Activated T-helper 17 cell treated with anti-CD3 and anti-CD28 coated beads, Interleukin-2, amount 50 U/mL, for 72 hours (primary cell): Measurements from ENCODE around the gene PLCB4. TPM values are rescaled to one million over a fixed set of nuclear protein-coding genes. Genes with fewer than 3 reads are reported as not detected.

Experiments
- ATAC-seq: fragments of 150-1000 bp; cut with Tn5 transposase; replicated peaks from 2 replicates; pipeline ENCODE4 v1.10.0; 2021; ENCODE audit warnings: mild to moderate bottlenecking, moderate library complexity
- H3K27ac Mint-ChIP-seq: one replicate; pipeline ENCODE4 v1.8.0; 2022; ENCODE audit warnings: mixed read lengths
- H3K27me3 Mint-ChIP-seq: one replicate; pipeline ENCODE4 v1.8.0; 2022; ENCODE audit warnings: mixed read lengths
- H3K36me3 Mint-ChIP-seq: one replicate; pipeline ENCODE4 v1.8.0; 2022; ENCODE audit warnings: low read depth, mild to moderate bottlenecking, mixed read lengths
- H3K4me1 Mint-ChIP-seq: one replicate; pipeline ENCODE4 v1.8.0; 2022; ENCODE audit warnings: mixed read lengths
- H3K4me3 Mint-ChIP-seq: one replicate; pipeline ENCODE4 v1.8.0; 2022; ENCODE audit warnings: mild to moderate bottlenecking, mixed read lengths
- H3K9me3 Mint-ChIP-seq: one replicate; pipeline ENCODE4 v1.8.0; 2022; ENCODE audit warnings: mixed read lengths
- total RNA-seq, 2 donors: library from RNA; stranded (reverse); gene quantifications; one replicate each; pipeline ENCODE4 v1.2.3, GENCODE V29; 2022

Gene PLCB4
- total RNA-seq, 2 donors from 2014 or later = not detected

GRCh38 chr20:9409352-9409751 lies 340.5 kb downstream of the PLCB4 start:
- Mint-ChIP-seq H3K27ac (no peak overlapping the region), H3K27me3 (no peaks in the 10 kb centered on the region), H3K4me3 (no peak overlapping the region), H3K4me1 (no peaks in the 10 kb centered on the region), H3K9me3 (no peaks in the 10 kb centered on the region), H3K36me3 (no peaks in the 10 kb centered on the region)
- no peak for ATAC-seq

- no peak overlapping the region for H3K27ac Mint-ChIP-seq
- H3K27me3 Mint-ChIP-seq = no peaks in the 10 kb centered on the region
- no peaks in the 10 kb centered on the region for H3K9me3 Mint-ChIP-seq
- ATAC-seq = no peak
- no peaks in the 10 kb centered on the region for H3K4me1 Mint-ChIP-seq
- H3K4me3 Mint-ChIP-seq = no peak overlapping the region
- no peaks in the 10 kb centered on the region for H3K36me3 Mint-ChIP-seq
These were observed 341.1 kb downstream of the PLCB4 start for GRCh38 chr20:9409981-9410380.

- H3K27me3 Mint-ChIP-seq = no peaks in the 10 kb centered on the region
- no peaks in the 10 kb centered on the region for H3K4me1 Mint-ChIP-seq
- no peak overlapping the region for H3K27ac Mint-ChIP-seq
- no peaks in the 10 kb centered on the region for H3K36me3 Mint-ChIP-seq
- ATAC-seq = no peak
- no peak overlapping the region for H3K4me3 Mint-ChIP-seq
- no peaks in the 10 kb centered on the region for H3K9me3 Mint-ChIP-seq
These were observed 342.9 kb downstream of the PLCB4 start for GRCh38 chr20:9411833-9412232.

GRCh38 chr20:9412309-9412708 lies 343.4 kb downstream of the PLCB4 start:
- Mint-ChIP-seq H3K4me3 (no peak overlapping the region), H3K36me3 (no peaks in the 10 kb centered on the region), H3K4me1 (no peaks in the 10 kb centered on the region), H3K27me3 (no peaks in the 10 kb centered on the region), H3K27ac (no peak overlapping the region), H3K9me3 (no peaks in the 10 kb centered on the region)
- no peak for ATAC-seq

- no peaks in the 10 kb centered on the region for H3K36me3 Mint-ChIP-seq
- H3K27ac Mint-ChIP-seq = no peak overlapping the region
- no peak overlapping the region for H3K4me3 Mint-ChIP-seq
- no peaks in the 10 kb centered on the region for H3K9me3 Mint-ChIP-seq
- H3K4me1 Mint-ChIP-seq = no peaks in the 10 kb centered on the region
- no peaks in the 10 kb centered on the region for H3K27me3 Mint-ChIP-seq
- no peak for ATAC-seq
These were observed 344.1 kb downstream of the PLCB4 start for GRCh38 chr20:9413001-9413400.

- no peaks in the 10 kb centered on the region for H3K27me3 Mint-ChIP-seq
- H3K9me3 Mint-ChIP-seq = no peaks in the 10 kb centered on the region
- H3K36me3 Mint-ChIP-seq = no peaks in the 10 kb centered on the region
- H3K4me3 Mint-ChIP-seq = no peak overlapping the region
- no peaks in the 10 kb centered on the region for H3K4me1 Mint-ChIP-seq
- no peak overlapping the region for H3K27ac Mint-ChIP-seq
- no peak for ATAC-seq
These were observed 346.5 kb downstream of the PLCB4 start for GRCh38 chr20:9415426-9415825.

- Mint-ChIP-seq H3K27me3 (no peaks in the 10 kb centered on the region), H3K4me1 (no peaks in the 10 kb centered on the region), H3K4me3 (no peak overlapping the region), H3K9me3 (no peaks in the 10 kb centered on the region), H3K27ac (no peak overlapping the region), H3K36me3 (no peaks in the 10 kb centered on the region)
- no peak for ATAC-seq
These were observed 347.5 kb downstream of the PLCB4 start for GRCh38 chr20:9416421-9416820.

- H3K4me1 Mint-ChIP-seq = no peaks in the 10 kb centered on the region
- ATAC-seq = peak; percentile 74
These were observed 348.8 kb downstream of the PLCB4 start for GRCh38 chr20:9417665-9418064.

GRCh38 chr20:9422321-9423057 lies 353.6 kb downstream of the PLCB4 start:
- Mint-ChIP-seq H3K9me3 (no peaks in the 10 kb centered on the region), H3K36me3 (no peaks in the 10 kb centered on the region)
- ATAC-seq = no peak

More at GRCh38 chr20:9417665-9418064, 348.8 kb downstream of the PLCB4 start:
- H3K27me3 Mint-ChIP-seq = no peaks in the 10 kb centered on the region
- no peaks in the 10 kb centered on the region for H3K9me3 Mint-ChIP-seq
- H3K36me3 Mint-ChIP-seq = no peaks in the 10 kb centered on the region
- no peak overlapping the region for H3K4me3 Mint-ChIP-seq
- no peak overlapping the region for H3K27ac Mint-ChIP-seq

GRCh38 chr20:9424551-9424950 lies 355.7 kb downstream of the PLCB4 start:
- ATAC-seq = no peak
- Mint-ChIP-seq H3K27me3 (no peaks in the 10 kb centered on the region), H3K36me3 (no peaks in the 10 kb centered on the region), H3K27ac (no peak overlapping the region), H3K9me3 (no peaks in the 10 kb centered on the region), H3K4me3 (no peak overlapping the region), H3K4me1 (no peaks in the 10 kb centered on the region)

More at GRCh38 chr20:9422321-9423057, 353.6 kb downstream of the PLCB4 start:
- no peaks in the 10 kb centered on the region for H3K27me3 Mint-ChIP-seq
- no peaks in the 10 kb centered on the region for H3K4me1 Mint-ChIP-seq
- H3K4me3 Mint-ChIP-seq = no peak overlapping the region
- no peak overlapping the region for H3K27ac Mint-ChIP-seq

GRCh38 chr20:9427430-9428291 lies 358.8 kb downstream of the PLCB4 start:
- H3K4me3 Mint-ChIP-seq = no peak overlapping the region
- no peak for ATAC-seq
- H3K27ac Mint-ChIP-seq = no peak overlapping the region
- H3K27me3 Mint-ChIP-seq = no peaks in the 10 kb centered on the region
- no peaks in the 10 kb centered on the region for H3K9me3 Mint-ChIP-seq
- H3K36me3 Mint-ChIP-seq = no peaks in the 10 kb centered on the region
- no peaks in the 10 kb centered on the region for H3K4me1 Mint-ChIP-seq

GRCh38 chr20:9428292-9428607 lies 359.4 kb downstream of the PLCB4 start:
- Mint-ChIP-seq H3K27ac (no peak overlapping the region), H3K4me3 (no peak overlapping the region), H3K27me3 (no peaks in the 10 kb centered on the region), H3K9me3 (no peaks in the 10 kb centered on the region), H3K36me3 (no peaks in the 10 kb centered on the region), H3K4me1 (no peaks in the 10 kb centered on the region)
- no peak for ATAC-seq

GRCh38 chr20:9439806-9440205 lies 370.9 kb downstream of the PLCB4 start:
- Mint-ChIP-seq H3K9me3 (peaks cover 20% of the 10 kb centered on the region), H3K27me3 (peaks cover 6% of the 10 kb centered on the region), H3K36me3 (no peaks in the 10 kb centered on the region), H3K27ac (no peak overlapping the region), H3K4me3 (no peak overlapping the region), H3K4me1 (no peaks in the 10 kb centered on the region)
- ATAC-seq = no peak

GRCh38 chr20:9440892-9441291 lies 372.0 kb downstream of the PLCB4 start:
- Mint-ChIP-seq H3K36me3 (no peaks in the 10 kb centered on the region), H3K27me3 (peaks cover 6% of the 10 kb centered on the region), H3K27ac (no peak overlapping the region), H3K4me1 (no peaks in the 10 kb centered on the region), H3K9me3 (peaks cover 20% of the 10 kb centered on the region), H3K4me3 (no peak overlapping the region)
- no peak for ATAC-seq

- Mint-ChIP-seq H3K36me3 (no peaks in the 10 kb centered on the region), H3K27me3 (peaks cover 6% of the 10 kb centered on the region), H3K4me1 (no peaks in the 10 kb centered on the region), H3K4me3 (no peak overlapping the region), H3K9me3 (peaks cover 20% of the 10 kb centered on the region), H3K27ac (no peak overlapping the region)
- ATAC-seq = no peak
These were observed 373.1 kb downstream of the PLCB4 start for GRCh38 chr20:9441948-9442347.
